GM12875 (cell line): ENCODE measurements around the gene RAP1GAP.

Experiments used
- H3K4me3 ChIP-seq: one replicate; pipeline ENCODE4 v1.5.1; 2011; ENCODE audit warnings: low read depth, low read length, control low read depth
- TF ChIP-seq, protein P1 (sequence below): IDR thresholded peaks from 2 replicates; pipeline ENCODE4 v1.5.1; 2011; ENCODE audit warnings: low read depth, mild to moderate bottlenecking, control low read depth, inconsistent platforms, low read length, moderate library complexity, borderline replicate concordance; ENCODE audit not compliant: insufficient read depth

The RAP1GAP gene

DNA sequence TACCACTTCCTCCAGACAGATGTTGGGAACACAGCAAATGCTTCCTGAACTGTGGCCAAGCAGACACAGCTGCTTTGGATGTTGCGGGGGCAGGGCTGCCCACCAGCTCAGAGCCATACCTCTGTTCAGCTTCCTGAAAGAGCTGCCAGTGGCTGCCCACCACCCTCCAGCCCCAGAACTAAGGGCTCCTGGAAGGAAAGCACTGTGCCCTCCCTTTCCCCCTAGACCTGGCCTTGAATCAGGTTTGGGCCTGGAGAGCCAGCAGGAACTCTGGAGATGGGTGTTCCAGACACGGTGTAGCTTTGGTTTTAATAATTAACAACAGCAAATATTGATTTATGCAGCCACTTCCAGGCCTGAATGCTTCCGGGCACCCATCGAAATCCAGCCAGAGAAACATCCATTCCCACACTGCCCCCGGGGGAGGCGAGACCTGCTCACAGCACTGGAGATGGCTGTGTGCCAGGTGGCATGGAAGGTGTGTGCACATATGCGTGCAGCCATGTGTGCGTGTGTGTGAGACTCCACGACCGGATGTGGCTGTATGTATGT, 45.7 kb downstream of the RAP1GAP start:
- TF ChIP-seq, protein P1, sequence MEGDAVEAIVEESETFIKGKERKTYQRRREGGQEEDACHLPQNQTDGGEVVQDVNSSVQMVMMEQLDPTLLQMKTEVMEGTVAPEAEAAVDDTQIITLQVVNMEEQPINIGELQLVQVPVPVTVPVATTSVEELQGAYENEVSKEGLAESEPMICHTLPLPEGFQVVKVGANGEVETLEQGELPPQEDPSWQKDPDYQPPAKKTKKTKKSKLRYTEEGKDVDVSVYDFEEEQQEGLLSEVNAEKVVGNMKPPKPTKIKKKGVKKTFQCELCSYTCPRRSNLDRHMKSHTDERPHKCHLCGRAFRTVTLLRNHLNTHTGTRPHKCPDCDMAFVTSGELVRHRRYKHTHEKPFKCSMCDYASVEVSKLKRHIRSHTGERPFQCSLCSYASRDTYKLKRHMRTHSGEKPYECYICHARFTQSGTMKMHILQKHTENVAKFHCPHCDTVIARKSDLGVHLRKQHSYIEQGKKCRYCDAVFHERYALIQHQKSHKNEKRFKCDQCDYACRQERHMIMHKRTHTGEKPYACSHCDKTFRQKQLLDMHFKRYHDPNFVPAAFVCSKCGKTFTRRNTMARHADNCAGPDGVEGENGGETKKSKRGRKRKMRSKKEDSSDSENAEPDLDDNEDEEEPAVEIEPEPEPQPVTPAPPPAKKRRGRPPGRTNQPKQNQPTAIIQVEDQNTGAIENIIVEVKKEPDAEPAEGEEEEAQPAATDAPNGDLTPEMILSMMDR: no peak
- H3K4me3 ChIP-seq: no peak overlapping the region

DNA sequence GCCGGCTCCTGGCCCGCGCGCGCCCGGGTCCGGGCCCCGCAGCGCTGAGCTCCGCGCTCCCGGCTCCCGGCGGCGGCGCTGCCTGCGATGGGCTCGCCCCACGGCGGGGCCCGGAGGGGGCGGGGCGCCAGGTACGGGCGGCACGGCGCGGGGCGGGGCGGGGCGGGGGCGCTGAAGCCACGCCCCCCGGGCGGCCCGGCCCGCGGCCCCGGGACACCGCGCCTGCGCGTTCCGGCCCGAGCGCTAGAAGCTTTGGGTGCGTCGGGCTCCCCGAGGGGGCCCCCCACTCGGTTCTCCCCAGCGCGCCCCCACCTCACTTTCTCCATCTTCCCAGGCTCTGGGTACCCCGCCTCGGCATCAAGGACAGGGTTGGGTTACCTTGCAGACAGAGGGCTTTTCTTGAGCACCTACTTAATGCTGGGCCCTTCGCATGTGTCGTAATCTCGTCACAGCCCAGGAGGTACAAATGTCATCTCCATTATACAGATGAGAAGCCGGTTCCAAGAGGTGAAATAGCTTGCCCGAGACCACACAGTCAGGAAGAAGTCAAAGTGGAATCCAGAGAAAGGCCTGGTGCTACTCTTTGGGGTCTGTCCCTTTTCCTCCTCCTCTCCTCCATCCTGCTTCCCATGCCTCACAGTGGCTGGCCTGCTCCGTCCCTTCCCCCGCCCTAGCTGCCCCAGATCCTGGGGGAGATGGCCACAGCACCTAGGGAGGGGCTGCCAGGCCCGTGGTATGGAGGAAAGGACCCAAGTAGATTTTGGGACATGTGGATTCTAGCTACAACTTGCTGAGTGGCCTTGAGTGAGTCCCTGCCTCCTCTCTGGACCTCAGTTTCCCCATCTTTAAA, 46.5 kb downstream of the RAP1GAP start:
- TF ChIP-seq, protein P1: no peak
- no peak overlapping the region for H3K4me3 ChIP-seq

DNA sequence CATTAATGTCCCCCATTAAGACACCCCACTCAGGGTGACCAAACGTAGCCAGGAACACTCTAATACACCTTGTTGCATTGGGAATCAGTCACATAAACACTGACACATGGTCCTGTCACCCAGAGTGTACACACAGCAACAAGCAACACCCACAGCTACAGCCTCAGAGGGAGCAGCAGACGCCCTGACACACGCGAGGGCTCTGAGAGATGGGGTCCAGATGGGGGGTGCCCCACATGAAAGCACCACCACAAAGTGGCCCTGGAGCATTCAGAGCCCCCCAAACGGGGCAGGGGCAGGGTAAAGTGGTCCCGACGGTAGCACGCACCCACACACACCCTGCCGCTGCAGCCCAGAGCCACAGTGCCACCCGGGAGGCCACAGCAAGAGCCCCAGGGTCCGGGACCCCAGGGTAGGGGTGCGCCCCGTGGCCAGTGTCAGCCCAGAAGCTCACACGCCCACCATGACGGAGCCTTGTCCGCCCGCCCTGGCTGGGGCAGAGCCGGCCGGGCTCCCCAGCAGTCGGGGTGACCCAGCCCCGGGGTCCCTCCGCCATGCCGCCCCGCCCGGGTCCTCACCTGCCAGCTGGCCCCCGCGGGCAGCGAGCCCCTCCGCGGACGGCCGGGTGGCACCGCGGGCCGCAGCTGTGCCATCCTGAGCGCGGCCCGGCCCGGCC, 47.3 kb downstream of the RAP1GAP start:
- H3K4me3 ChIP-seq: no peak overlapping the region
- TF ChIP-seq, protein P1: no peak

DNA sequence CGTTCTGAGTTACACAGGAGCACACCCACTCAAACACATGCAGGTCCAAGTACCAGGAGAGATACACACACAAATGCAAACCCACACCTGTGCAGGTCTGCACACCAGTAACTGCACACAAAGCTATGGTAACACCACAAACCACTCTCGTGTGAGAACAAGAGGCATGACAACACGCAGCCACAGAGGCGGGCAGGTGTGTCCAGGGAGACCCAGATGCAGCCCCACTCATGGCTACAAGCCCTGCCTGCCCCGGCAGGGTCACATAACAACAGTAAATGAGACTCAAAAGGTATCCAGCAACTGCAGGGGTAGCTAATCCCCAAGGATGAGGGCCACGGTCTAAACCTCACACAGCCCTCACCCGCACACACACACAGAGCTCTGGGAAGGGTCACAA, 48.1 kb downstream of the RAP1GAP start:
- no peak overlapping the region for H3K4me3 ChIP-seq
- TF ChIP-seq, protein P1: no peak

DNA sequence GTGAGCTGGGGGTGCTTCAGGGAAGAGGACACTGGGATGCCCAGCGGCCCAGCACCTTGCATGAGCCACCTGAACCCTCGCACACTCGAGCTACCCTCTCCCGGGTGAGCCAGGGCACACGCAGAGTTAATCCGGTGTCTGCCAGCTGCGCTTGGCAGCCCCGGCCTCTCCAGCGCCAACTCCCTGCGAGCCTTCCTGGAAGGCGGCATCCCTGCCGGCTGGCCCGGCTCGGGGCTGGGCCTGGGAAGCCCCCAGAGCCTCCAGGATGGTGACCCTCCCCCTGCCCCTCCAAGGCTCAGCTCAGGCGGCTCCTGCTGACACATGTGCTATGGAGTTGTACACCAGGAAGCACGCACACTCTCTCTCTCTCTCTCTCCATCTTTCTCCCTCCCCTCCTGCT, 48.7 kb downstream of the RAP1GAP start:
- no peak overlapping the region for H3K4me3 ChIP-seq
- TF ChIP-seq, protein P1: no peak

DNA sequence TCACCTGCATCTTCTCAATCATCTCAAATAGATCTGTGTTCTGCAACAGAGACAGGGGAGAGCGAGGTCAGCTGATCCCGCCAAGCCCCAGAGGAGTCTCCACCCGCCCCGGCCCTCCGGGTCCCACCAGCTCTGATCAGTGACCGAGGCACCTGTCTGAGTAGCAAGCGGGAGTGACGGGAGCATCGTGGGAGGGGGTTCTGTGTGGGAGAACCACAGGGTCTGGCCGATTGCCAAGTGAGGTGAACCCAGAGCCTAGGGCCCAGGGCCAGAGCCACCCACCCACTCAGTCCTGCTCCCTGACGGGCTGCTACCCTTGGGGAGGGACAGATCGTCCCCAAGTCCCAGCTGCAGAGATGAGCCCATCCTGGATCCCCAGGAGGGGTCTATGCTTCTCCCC, 49.1 kb downstream of the RAP1GAP start:
- TF ChIP-seq, protein P1: no peak

More for the DNA sequence above, 49.1 kb downstream of the RAP1GAP start:
- no peak overlapping the region for H3K4me3 ChIP-seq
